Adrenal gland (tissue), 5 donors: Measurements from ENCODE around the gene SCAP.

Experiments used
- POLR2A ChIP-seq, 2 donors: fragments of 450-650 bp; IDR thresholded peaks; one replicate each; pipeline ENCODE4 v1.6.1; 2017; ENCODE audit warnings: antibody characterized with exemption in 2 of 2, mild to moderate bottlenecking in 2 of 2, moderate library complexity in 1 of 2
- TF ChIP-seq, protein P1 (sequence below), 6 experiments: fragments of 450-650 bp in 4 of 6; fragments of 200-600 bp in 2 of 6; sonication (generic) in 1 of 6; IDR thresholded peaks; 1 replicate in 5 of 6; 2 replicates in 1 of 6; pipeline versions ENCODE4 v1.5.1 to v1.8.0; 2016 to 2021; ENCODE audit warnings: antibody characterized with exemption in 6 of 6, mild to moderate bottlenecking in 2 of 6, moderate library complexity in 1 of 6
- donor health status: DM: no; HTN: no; CAD: no.

DNA sequence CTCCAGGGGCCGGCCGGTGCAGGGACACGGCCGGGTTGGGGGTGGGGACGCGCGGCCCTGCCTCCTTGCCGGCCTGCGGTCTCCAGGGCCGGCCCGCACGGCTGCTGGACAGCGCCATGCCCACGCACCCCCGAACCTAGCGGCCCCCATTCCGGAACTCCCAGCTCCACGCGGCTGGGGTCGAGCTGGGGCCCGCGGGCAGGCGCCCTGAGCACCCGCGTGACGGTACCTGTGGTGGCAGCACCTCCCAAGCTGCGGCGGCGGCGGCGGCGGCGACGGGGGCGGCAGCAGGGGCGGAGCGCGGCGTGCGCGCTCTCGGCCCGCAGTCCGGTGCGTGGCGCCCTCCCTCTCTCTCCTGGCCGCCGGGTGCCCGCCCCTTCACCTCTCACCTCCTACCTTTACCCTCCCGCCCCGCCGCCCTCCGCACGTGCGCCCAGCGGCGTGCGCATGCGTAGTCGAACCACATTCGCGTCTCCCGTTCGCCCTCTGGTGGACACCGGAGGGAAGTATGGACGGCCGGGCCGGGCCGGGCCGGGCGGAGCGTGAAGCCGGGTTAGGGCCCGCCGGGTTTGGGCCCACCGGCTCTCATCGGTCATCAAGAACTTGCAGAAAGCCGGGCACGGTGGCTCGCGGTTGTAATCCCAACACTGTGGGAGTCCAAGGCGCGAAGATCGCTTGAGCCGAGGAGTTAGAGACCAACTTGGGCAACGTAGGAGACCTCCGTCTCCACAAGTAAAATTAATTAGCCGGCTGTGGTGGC is at the start of gene SCAP:
- TF ChIP-seq, protein P1, sequence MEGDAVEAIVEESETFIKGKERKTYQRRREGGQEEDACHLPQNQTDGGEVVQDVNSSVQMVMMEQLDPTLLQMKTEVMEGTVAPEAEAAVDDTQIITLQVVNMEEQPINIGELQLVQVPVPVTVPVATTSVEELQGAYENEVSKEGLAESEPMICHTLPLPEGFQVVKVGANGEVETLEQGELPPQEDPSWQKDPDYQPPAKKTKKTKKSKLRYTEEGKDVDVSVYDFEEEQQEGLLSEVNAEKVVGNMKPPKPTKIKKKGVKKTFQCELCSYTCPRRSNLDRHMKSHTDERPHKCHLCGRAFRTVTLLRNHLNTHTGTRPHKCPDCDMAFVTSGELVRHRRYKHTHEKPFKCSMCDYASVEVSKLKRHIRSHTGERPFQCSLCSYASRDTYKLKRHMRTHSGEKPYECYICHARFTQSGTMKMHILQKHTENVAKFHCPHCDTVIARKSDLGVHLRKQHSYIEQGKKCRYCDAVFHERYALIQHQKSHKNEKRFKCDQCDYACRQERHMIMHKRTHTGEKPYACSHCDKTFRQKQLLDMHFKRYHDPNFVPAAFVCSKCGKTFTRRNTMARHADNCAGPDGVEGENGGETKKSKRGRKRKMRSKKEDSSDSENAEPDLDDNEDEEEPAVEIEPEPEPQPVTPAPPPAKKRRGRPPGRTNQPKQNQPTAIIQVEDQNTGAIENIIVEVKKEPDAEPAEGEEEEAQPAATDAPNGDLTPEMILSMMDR (IDR thresholded peaks at IDR 0.05) = peak; percentile 91 to 98 (median 95)
- peak; percentile 40 to 78 for TF ChIP-seq POLR2A (IDR thresholded peaks at IDR 0.05)
